ENCODE data around the gene TLR3.

TLR3 gene

GRCh38 chr4:186105647-186106321 lies 36.8 kb downstream of the TLR3 start:
- DNase-seq (ENCODE audit: low spot score) = peak; percentile 45

GRCh38 chr4:186107947-186108346 lies 39.0 kb downstream of the TLR3 start:
- no peak for DNase-seq (ENCODE audit: low spot score)

- no peak for DNase-seq (ENCODE audit: low spot score)
Measured at GRCh38 chr4:186108391-186108790, 39.4 kb downstream of the TLR3 start.

GRCh38 chr4:186109245-186109644 lies 40.3 kb downstream of the TLR3 start:
- no peak for DNase-seq (ENCODE audit: low spot score)

- no peak for DNase-seq (ENCODE audit: low spot score)
Measured at GRCh38 chr4:186116697-186117096, 47.7 kb downstream of the TLR3 start.

- DNase-seq (ENCODE audit: low spot score) = no peak
Measured at GRCh38 chr4:186118582-186118981, 49.6 kb downstream of the TLR3 start.

GRCh38 chr4:186121057-186121456 lies 52.1 kb downstream of the TLR3 start:
- DNase-seq (ENCODE audit: low spot score) = no peak

GRCh38 chr4:186128842-186129241 lies 59.9 kb downstream of the TLR3 start:
- no peak for DNase-seq (ENCODE audit: low spot score)

GRCh38 chr4:186131935-186132334 lies 63.0 kb downstream of the TLR3 start:
- no peak for DNase-seq (ENCODE audit: low spot score)

GRCh38 chr4:186132577-186133242 lies 63.8 kb downstream of the TLR3 start:
- no peak for DNase-seq (ENCODE audit: low spot score)

- peak; percentile 76 for DNase-seq (ENCODE audit: low spot score)
Measured at GRCh38 chr4:186134257-186134656, 65.3 kb downstream of the TLR3 start.

- DNase-seq (ENCODE audit: low spot score) = no peak
Measured at GRCh38 chr4:186134861-186135260, 65.9 kb downstream of the TLR3 start.

GRCh38 chr4:186137196-186137794 lies 68.3 kb downstream of the TLR3 start:
- DNase-seq (ENCODE audit: low spot score) = peak; percentile 41

Measured in Ammon's horn (tissue), 1 donor.